Thyroid gland (tissue), 4 donors: ENCODE measurements around the gene ALDH8A1. TPM values are rescaled to one million over a fixed set of nuclear protein-coding genes. Genes with fewer than 3 reads are reported as not detected.

Experiments used
- DNase-seq, 2 donors: peaks; one replicate each; pipeline ENCODE4 v3.0.0-alpha.2; 2019
- H3K27ac ChIP-seq, 3 donors: fragments of 200-600 bp; sonication (generic); 1 replicate in 2 of 3; 2 replicates in 1 of 3; pipeline ENCODE4 v1.5.1; 2016 to 2019; ENCODE audit warnings: mild to moderate bottlenecking in 1 of 3, moderate library complexity in 1 of 3
- H3K27me3 ChIP-seq: fragments of 200-600 bp; sonication (generic); one replicate; pipeline ENCODE4 v1.5.1; 2019
- H3K36me3 ChIP-seq, 2 donors: fragments of 200-600 bp; sonication (generic); one replicate each; pipeline ENCODE4 v1.5.1; 2016 to 2019
- H3K4me1 ChIP-seq, 2 donors: fragments of 200-600 bp; sonication (generic); one replicate each; pipeline ENCODE4 v1.5.1; 2017 to 2019
- H3K4me3 ChIP-seq, 3 donors: fragments of 200-600 bp; sonication (generic); replicated peaks in 1 of 3; 1 replicate in 2 of 3; 2 replicates in 1 of 3; pipeline ENCODE4 v1.5.1; 2016; ENCODE audit warnings: mild to moderate bottlenecking in 1 of 3
- H3K9me3 ChIP-seq: fragments of 200-600 bp; sonication (generic); one replicate; pipeline ENCODE4 v1.5.1; 2017
- POLR2A ChIP-seq, 2 donors: fragments of 450-650 bp; IDR thresholded peaks; one replicate each; pipeline ENCODE4 v1.6.1; 2017; ENCODE audit warnings: antibody characterized with exemption in 2 of 2, mild to moderate bottlenecking in 2 of 2, moderate library complexity in 1 of 2
- WGBS, 2 donors: methylation state at CpG; one replicate each; pipeline ENCODE4 v1.1.5; 2017; 5-methylcytosine and 5-hydroxymethylcytosine counted together
- intact Hi-C: fragments of 100-400 bp; cut with DNase I; formaldehyde crosslinking; loops from one replicate; pipeline ENCODE4 v1.15.1; 2023
- total RNA-seq, 4 donors: library from RNA; depleted of rRNA; stranded (reverse); fragments of >200 nt; gene quantifications; one replicate each; pipeline ENCODE4 v1.2.3, GENCODE V29; 2016
- TF ChIP-seq, protein P1 (sequence below), 6 experiments: fragments of 200-600 bp in 3 of 6; fragments of 450-650 bp in 3 of 6; sonication (generic) in 3 of 6; IDR thresholded peaks; one replicate each; pipeline ENCODE4 v1.5.1; 2016 to 2019; ENCODE audit warnings: antibody characterized with exemption in 6 of 6, mild to moderate bottlenecking in 2 of 6, inconsistent platforms in 1 of 6, moderate library complexity in 1 of 6

The ALDH8A1 gene
- total RNA-seq, 4 donors from 2014 or later: 0.13 to 0.54 (median 0.33) TPM; not detected in 1

DNA sequence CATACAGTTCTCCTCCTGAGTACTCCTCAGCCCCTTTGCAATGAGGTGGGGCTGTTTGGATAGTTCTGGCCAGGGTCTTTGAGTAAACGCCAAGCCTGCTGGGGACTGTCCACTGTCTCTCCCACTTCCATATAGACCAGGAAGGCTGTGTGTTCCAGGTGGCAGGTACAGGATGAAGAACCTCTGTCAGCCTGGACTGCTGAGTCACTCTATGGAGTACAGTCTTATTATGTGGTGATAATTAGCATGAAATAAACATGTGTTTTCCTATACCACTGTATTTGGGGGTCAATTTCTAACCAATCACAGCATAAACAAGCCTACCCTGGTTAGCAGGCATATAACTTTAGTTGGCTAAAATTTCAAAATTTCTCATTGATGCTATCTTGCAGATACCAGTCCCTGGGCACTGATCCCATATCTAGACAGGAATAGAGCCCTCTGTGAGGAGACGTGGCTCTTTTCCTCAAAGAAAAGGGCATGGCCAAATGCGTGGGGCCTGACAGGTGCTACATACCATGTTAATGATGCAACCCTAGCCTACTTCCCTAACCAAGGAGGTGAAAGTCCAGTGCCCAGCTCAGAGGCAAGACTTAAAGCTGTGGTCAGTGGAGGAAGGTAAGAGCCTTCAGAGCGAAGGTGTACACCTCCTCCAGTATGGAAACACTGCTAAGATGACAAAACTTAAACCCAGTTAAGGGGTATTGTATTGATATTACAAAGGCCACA, 4.5 kb upstream of the ALDH8A1 start:
- no peak for DNase-seq
- no peak overlapping the region for H3K4me3 ChIP-seq
- WGBS, 2 donors: 70 to 88% methylated on average over 4 of the region's 4 CpGs

DNA sequence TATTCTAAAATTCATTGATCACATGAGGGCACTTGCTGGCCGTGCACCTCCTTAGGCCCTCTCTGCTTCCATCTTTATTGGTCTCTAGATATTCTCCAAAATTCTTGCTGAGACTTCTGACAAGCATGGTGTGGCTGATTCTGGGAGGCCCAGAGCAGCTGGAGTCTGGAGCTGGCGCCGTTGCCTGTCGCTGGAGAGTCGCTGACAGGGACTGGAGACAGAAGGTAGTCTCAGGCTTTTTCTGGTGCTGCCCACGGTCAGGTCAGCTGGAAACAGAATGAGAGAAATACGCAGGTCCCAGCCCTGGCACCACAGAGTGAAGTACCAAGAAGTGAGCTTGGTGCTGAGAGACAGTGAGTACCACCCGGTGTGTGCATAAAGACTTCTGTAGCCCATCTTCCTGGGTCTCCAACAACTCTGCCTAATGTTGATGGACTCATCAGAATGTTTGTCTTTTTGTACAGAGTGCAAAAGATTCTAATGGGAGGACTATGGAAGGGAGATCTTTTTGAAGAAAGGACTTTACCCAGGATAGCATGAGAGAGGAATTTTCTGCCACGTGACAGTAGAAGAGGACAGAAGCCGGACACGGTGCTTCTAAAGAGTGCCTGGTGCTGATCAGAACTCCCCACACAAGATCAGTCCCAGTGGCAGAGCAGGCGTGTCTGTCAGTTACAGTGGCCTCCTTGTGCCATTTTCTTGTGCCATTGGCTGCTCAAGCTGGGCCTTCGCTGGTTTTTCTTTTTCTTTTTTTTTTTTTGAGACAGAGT, 1.8 kb upstream of the ALDH8A1 start:
- DNase-seq: no peak
- intact Hi-C loops: no loop called here
- Histone ChIP-seq H3K36me3 (no peaks in the 10 kb centered on the region), H3K27me3 (no peaks in the 10 kb centered on the region), H3K4me3 (no peak overlapping the region), H3K4me1 (no peaks in the 10 kb centered on the region), H3K9me3 (no peaks in the 10 kb centered on the region), H3K27ac (no peak overlapping the region)
- TF ChIP-seq, protein P1, sequence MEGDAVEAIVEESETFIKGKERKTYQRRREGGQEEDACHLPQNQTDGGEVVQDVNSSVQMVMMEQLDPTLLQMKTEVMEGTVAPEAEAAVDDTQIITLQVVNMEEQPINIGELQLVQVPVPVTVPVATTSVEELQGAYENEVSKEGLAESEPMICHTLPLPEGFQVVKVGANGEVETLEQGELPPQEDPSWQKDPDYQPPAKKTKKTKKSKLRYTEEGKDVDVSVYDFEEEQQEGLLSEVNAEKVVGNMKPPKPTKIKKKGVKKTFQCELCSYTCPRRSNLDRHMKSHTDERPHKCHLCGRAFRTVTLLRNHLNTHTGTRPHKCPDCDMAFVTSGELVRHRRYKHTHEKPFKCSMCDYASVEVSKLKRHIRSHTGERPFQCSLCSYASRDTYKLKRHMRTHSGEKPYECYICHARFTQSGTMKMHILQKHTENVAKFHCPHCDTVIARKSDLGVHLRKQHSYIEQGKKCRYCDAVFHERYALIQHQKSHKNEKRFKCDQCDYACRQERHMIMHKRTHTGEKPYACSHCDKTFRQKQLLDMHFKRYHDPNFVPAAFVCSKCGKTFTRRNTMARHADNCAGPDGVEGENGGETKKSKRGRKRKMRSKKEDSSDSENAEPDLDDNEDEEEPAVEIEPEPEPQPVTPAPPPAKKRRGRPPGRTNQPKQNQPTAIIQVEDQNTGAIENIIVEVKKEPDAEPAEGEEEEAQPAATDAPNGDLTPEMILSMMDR (IDR thresholded peaks at IDR 0.05): no peak
- TF ChIP-seq POLR2A (IDR thresholded peaks at IDR 0.05): no peak
- WGBS, 2 donors: 89 to 92% methylated on average over 13 of the region's 13 CpGs

More for the DNA sequence above, 4.5 kb upstream of the ALDH8A1 start:
- intact Hi-C loops: no loop called here
- no peaks in the 10 kb centered on the region for H3K4me1 ChIP-seq
- no peaks in the 10 kb centered on the region for H3K9me3 ChIP-seq
- H3K36me3 ChIP-seq: no peaks in the 10 kb centered on the region
- no peak overlapping the region for H3K27ac ChIP-seq
- no peaks in the 10 kb centered on the region for H3K27me3 ChIP-seq
- TF ChIP-seq, protein P1 (IDR thresholded peaks at IDR 0.05): no peak
- TF ChIP-seq POLR2A (IDR thresholded peaks at IDR 0.05): no peak

GRCh38 chr6:134950482-134950881, 581 bp upstream of the ALDH8A1 start:
- Histone ChIP-seq H3K36me3 (no peaks in the 10 kb centered on the region), H3K27ac (no peak overlapping the region), H3K27me3 (no peaks in the 10 kb centered on the region), H3K4me3 (no peak overlapping the region), H3K9me3 (no peaks in the 10 kb centered on the region), H3K4me1 (no peaks in the 10 kb centered on the region)
- WGBS, 2 donors: 63 to 65% methylated on average over 2 of the region's 2 CpGs
- no peak for DNase-seq
- intact Hi-C loops: no loop called here
- TF ChIP-seq, protein P1 (IDR thresholded peaks at IDR 0.05): no peak
- no peak for TF ChIP-seq POLR2A (IDR thresholded peaks at IDR 0.05)

- 84% methylated on average over 1 of the region's 1 CpG for WGBS, 2 donors
- intact Hi-C loops: no loop called here
Observed at GRCh38 chr6:134948691-134949090, 1.2 kb downstream of the ALDH8A1 start.

More at GRCh38 chr6:134948691-134949090, 1.2 kb downstream of the ALDH8A1 start:
- H3K27ac ChIP-seq: no peak overlapping the region
- H3K4me3 ChIP-seq: no peak overlapping the region
- no peaks in the 10 kb centered on the region for H3K36me3 ChIP-seq
- no peaks in the 10 kb centered on the region for H3K9me3 ChIP-seq
- DNase-seq: no peak
- TF ChIP-seq, protein P1 (IDR thresholded peaks at IDR 0.05): no peak
- no peak for TF ChIP-seq POLR2A (IDR thresholded peaks at IDR 0.05)
- H3K4me1 ChIP-seq: no peaks in the 10 kb centered on the region
- no peaks in the 10 kb centered on the region for H3K27me3 ChIP-seq
